HepG2 (cell line): ENCODE data around the gene ZBBX. TPM values are rescaled to one million over a fixed set of nuclear protein-coding genes. Genes with fewer than 3 reads are reported as not detected.

ENCODE experiments used
- AGO2 ChIP-seq: fragments of 200-400 bp; formaldehyde crosslinking; optimal IDR thresholded peaks from 2 replicates; pipeline ENCODE3; 2017; ENCODE audit warnings: mild to moderate bottlenecking, low read depth, low read length, moderate library complexity
- ARHGAP35 ChIP-seq: sonication (generic); formaldehyde crosslinking; IDR thresholded peaks from 2 replicates; pipeline ENCODE4 v1.9.0; 2022; ENCODE audit warnings: mild to moderate bottlenecking, inconsistent platforms, moderate library complexity, missing genetic modification reagents, borderline replicate concordance
- ATF2 ChIP-seq: sonication (generic); formaldehyde crosslinking; IDR thresholded peaks from 2 replicates; pipeline ENCODE4 v1.4.0; 2020; ENCODE audit warnings: missing genetic modification reagents
- DMTF1 ChIP-seq: sonication (generic); formaldehyde crosslinking; IDR thresholded peaks from 2 replicates; pipeline ENCODE4 v1.4.0; 2020; ENCODE audit warnings: mild to moderate bottlenecking, missing genetic modification reagents
- ETV5 ChIP-seq: IDR thresholded peaks from 2 replicates; pipeline ENCODE4 v1.6.1; 2018; ENCODE audit warnings: missing biosample characterization, missing genetic modification reagents, inconsistent platforms, borderline replicate concordance
- EZH2 ChIP-seq: conservative IDR thresholded peaks from 2 replicates; pipeline ENCODE4 v1.6.1; 2012; ENCODE audit warnings: mild to moderate bottlenecking, low read depth, low read length, moderate library complexity
- FOSL2 ChIP-seq: sonication (generic); formaldehyde crosslinking; IDR thresholded peaks from 2 replicates; pipeline ENCODE4 v1.4.0; 2020; ENCODE audit warnings: missing genetic modification reagents
- FOXO1 ChIP-seq: sonication (generic); formaldehyde crosslinking; IDR thresholded peaks from 2 replicates; pipeline ENCODE4 v1.4.0; 2020; ENCODE audit warnings: missing genetic modification reagents
- KLF16 ChIP-seq, 2 experiments: sonication (generic) in 1 of 2; formaldehyde crosslinking in 1 of 2; IDR thresholded peaks; 2 replicates each; pipeline versions ENCODE4 v1.6.1 to v1.8.0; 2016 to 2023; ENCODE audit warnings: missing genetic modification reagents in 2 of 2, missing compliant biosample characterization in 1 of 2
- MYPOP ChIP-seq: sonication (generic); formaldehyde crosslinking; IDR thresholded peaks from 2 replicates; pipeline ENCODE4 v1.8.1; 2023; ENCODE audit warnings: mild to moderate bottlenecking, moderate library complexity, missing genetic modification reagents
- POGK ChIP-seq: sonication (generic); formaldehyde crosslinking; conservative IDR thresholded peaks from 2 replicates; pipeline ENCODE4 v1.8.0; 2022; ENCODE audit warnings: mild to moderate bottlenecking, moderate library complexity, missing genetic modification reagents
- PPARG ChIP-seq: conservative IDR thresholded peaks from 2 replicates; pipeline ENCODE4 v1.6.1; 2016; ENCODE audit warnings: missing biosample characterization, missing genetic modification reagents
- REPIN1 ChIP-seq: sonication (generic); formaldehyde crosslinking; IDR thresholded peaks from 2 replicates; pipeline ENCODE4 v1.8.0; 2022; ENCODE audit warnings: missing genetic modification reagents, low read depth, mild to moderate bottlenecking, borderline replicate concordance
- SALL1 ChIP-seq: sonication (generic); formaldehyde crosslinking; IDR thresholded peaks from 2 replicates; pipeline ENCODE4 v1.8.0; 2022; ENCODE audit warnings: mild to moderate bottlenecking, missing genetic modification reagents
- SMC3 ChIP-seq: IDR thresholded peaks from 2 replicates; pipeline ENCODE4 v1.6.1; 2011; ENCODE audit warnings: low read length, improper control_type of control experiment
- STAG1 ChIP-seq: sonication (generic); formaldehyde crosslinking; IDR thresholded peaks from 2 replicates; pipeline ENCODE4 v1.4.0; 2020; ENCODE audit warnings: missing genetic modification reagents
- TRIM24 ChIP-seq: sonication (generic); formaldehyde crosslinking; IDR thresholded peaks from 2 replicates; pipeline ENCODE4 v1.8.0; 2022; ENCODE audit warnings: mild to moderate bottlenecking, missing genetic modification reagents
- ZFP37 ChIP-seq: sonication (generic); formaldehyde crosslinking; IDR thresholded peaks from 2 replicates; pipeline ENCODE4 v1.4.0; 2020; ENCODE audit warnings: missing genetic modification reagents, borderline replicate concordance
- ZNF225 ChIP-seq: sonication (generic); formaldehyde crosslinking; IDR thresholded peaks from 2 replicates; pipeline ENCODE4 v1.4.0; 2020; ENCODE audit warnings: mild to moderate bottlenecking, missing genetic modification reagents
- ZNF768 ChIP-seq: sonication (generic); formaldehyde crosslinking; IDR thresholded peaks from 2 replicates; pipeline ENCODE4 v1.4.0; 2020; ENCODE audit warnings: missing genetic modification reagents
- polyA plus RNA-seq, 8 experiments: library from polyadenylated mRNA; depleted of rRNA in 3 of 8; stranded (reverse) in 7 of 8; unstranded in 1 of 8; fragments of >200 nt; fragmentation: Illumina TruSeq in 4 of 8; extraction: Trizol in 4 of 8; gene quantifications; 2 replicates each; pipeline versions ENCODE4 v1.2.1 to v1.2.3, GENCODE V29; 2011 to 2016; ENCODE audit warnings: low read depth in 4 of 8, missing spikeins in 1 of 8, mixed read lengths in 1 of 8; ENCODE audit not compliant: insufficient read depth in 1 of 8
- total RNA-seq, 5 experiments: library from RNA; depleted of rRNA; stranded (reverse); fragments of >200 nt; fragmentation: Illumina TruSeq; extraction: Trizol; gene quantifications; 2 replicates each; pipeline ENCODE4 v1.2.3, GENCODE V29; 2016; ENCODE audit warnings: low read depth in 1 of 5

The ZBBX gene
- total and polyA plus RNA-seq, 2 of the 13 experiments (the other 11 are each of a cell fraction or from before 2014, with no cell fraction given), result not detected

- TF ChIP-seq ATF2 (CRISPR knock-in tag) (peak; percentile 48; the same call in 1 of the 2 replicates), ETV5 (peak; percentile 35; the same call in 1 of the 2 replicates), STAG1 (CRISPR knock-in tag) (peak; percentile 82), ARHGAP35 (CRISPR knock-in tag) (no peak), PPARG (CRISPR knock-in tag) (0 out of 2 replicates have a peak, but pooled peaks have one; percentile 16), EZH2 (no peak), DMTF1 (CRISPR knock-in tag) (no peak), POGK (0 out of 2 replicates have a peak, but pooled peaks have one; percentile 32), REPIN1 (peak; percentile 59; the same call in 1 of the 2 replicates), KLF16 (CRISPR knock-in tag; IDR thresholded peaks at IDR 0.05) (peak in 1 of 2 experiments; percentile 39; a peak in 1 of 4 replicates), AGO2 (no peak), ZFP37 (CRISPR knock-in tag) (no peak), TRIM24 (no peak), SMC3 (peak; percentile 87), ZNF225 (CRISPR knock-in tag) (0 out of 2 replicates have a peak, but pooled peaks have one; percentile 34), MYPOP (CRISPR knock-in tag) (0 out of 2 replicates have a peak, but pooled peaks have one; percentile 23), FOSL2 (CRISPR knock-in tag) (peak; percentile 25; the same call in 1 of the 2 replicates), FOXO1 (CRISPR knock-in tag) (no peak), ZNF768 (CRISPR knock-in tag) (0 out of 2 replicates have a peak, but pooled peaks have one; percentile 9), SALL1 (CRISPR knock-in tag) (peak; percentile 67)
Measured at GRCh38 chr3:167380004-167380689, at the start of gene ZBBX (continued).
